HepG2 (cell line): ENCODE measurements around the gene APLP1. TPM values are rescaled to one million over a fixed set of nuclear protein-coding genes. Genes with fewer than 3 reads are reported as not detected.

Experiments used
- AGO2 ChIP-seq: fragments of 200-400 bp; formaldehyde crosslinking; optimal IDR thresholded peaks from 2 replicates; pipeline ENCODE3; 2017; ENCODE audit warnings: mild to moderate bottlenecking, low read depth, low read length, moderate library complexity
- CC2D1A ChIP-seq: sonication (generic); formaldehyde crosslinking; IDR thresholded peaks from 2 replicates; pipeline ENCODE4 v1.8.1; 2023; ENCODE audit warnings: mild to moderate bottlenecking, missing genetic modification reagents
- CHD2 ChIP-seq: IDR thresholded peaks from 2 replicates; pipeline ENCODE4 v1.6.1; 2011; ENCODE audit warnings: low read depth, low read length, improper control_type of control experiment
- IRF2 ChIP-seq: IDR thresholded peaks from 2 replicates; pipeline ENCODE4 v1.6.1; 2018; ENCODE audit warnings: missing genetic modification reagents, missing compliant biosample characterization
- JDP2 ChIP-seq: sonication (generic); formaldehyde crosslinking; IDR thresholded peaks from 2 replicates; pipeline ENCODE4 v1.8.1; 2022; ENCODE audit warnings: missing genetic modification reagents, borderline replicate concordance
- KDM4B ChIP-seq: sonication (generic); formaldehyde crosslinking; IDR thresholded peaks from 2 replicates; pipeline ENCODE4 v1.4.0; 2020; ENCODE audit warnings: missing genetic modification reagents
- LCORL ChIP-seq, 2 experiments: fragments of 450-650 bp in 1 of 2; sonication (generic) in 1 of 2; formaldehyde crosslinking in 1 of 2; IDR thresholded peaks; 2 replicates each; pipeline versions ENCODE4 v1.5.0 to v1.6.1; 2017 to 2020; ENCODE audit warnings: antibody characterized with exemption in 1 of 2, missing genetic modification reagents in 1 of 2
- NFE2 ChIP-seq: sonication (generic); formaldehyde crosslinking; IDR thresholded peaks from 2 replicates; pipeline ENCODE4 v1.4.0; 2020; ENCODE audit warnings: missing genetic modification reagents
- NFE2L1 ChIP-seq: sonication (generic); formaldehyde crosslinking; IDR thresholded peaks from 2 replicates; pipeline ENCODE4 v1.4.0; 2020; ENCODE audit warnings: missing genetic modification reagents, mild to moderate bottlenecking, borderline replicate concordance
- PAF1 ChIP-seq: IDR thresholded peaks from 2 replicates; pipeline ENCODE4 v1.6.1; 2016; ENCODE audit warnings: missing genetic modification reagents, missing compliant biosample characterization
- PHB2 ChIP-seq: fragments of 450-650 bp; IDR thresholded peaks from 2 replicates; pipeline ENCODE4 v1.6.1; 2018; ENCODE audit not compliant: partially characterized antibody
- RFX3 ChIP-seq: IDR thresholded peaks from 2 replicates; pipeline ENCODE4 v1.6.1; 2016; ENCODE audit warnings: missing biosample characterization, missing genetic modification reagents
- RXRA ChIP-seq: sonication (generic); formaldehyde crosslinking; IDR thresholded peaks from 2 replicates; pipeline ENCODE4 v1.5.1; 2020; ENCODE audit warnings: missing genetic modification reagents
- TAF15 ChIP-seq: fragments of 200-400 bp; formaldehyde crosslinking; IDR thresholded peaks from one replicate; pipeline ENCODE4 v1.6.1; 2018; ENCODE audit warnings: mild to moderate bottlenecking, low read depth, low read length; ENCODE audit not compliant: poor library complexity, severe bottlenecking
- ZBTB3 ChIP-seq: sonication (generic); formaldehyde crosslinking; IDR thresholded peaks from 2 replicates; pipeline ENCODE4 v1.4.0; 2020; ENCODE audit warnings: low read depth, mild to moderate bottlenecking, moderate library complexity, missing genetic modification reagents, borderline replicate concordance
- ZNF138 ChIP-seq: sonication (generic); formaldehyde crosslinking; IDR thresholded peaks from 2 replicates; pipeline ENCODE4 v1.5.0; 2020; ENCODE audit warnings: mild to moderate bottlenecking, low read depth, missing genetic modification reagents
- ZNF253 ChIP-seq: sonication (generic); formaldehyde crosslinking; IDR thresholded peaks from 2 replicates; pipeline ENCODE4 v1.8.0; 2022; ENCODE audit warnings: mild to moderate bottlenecking, missing genetic modification reagents, borderline replicate concordance
- ZNF296 ChIP-seq: sonication (generic); formaldehyde crosslinking; conservative IDR thresholded peaks from 2 replicates; pipeline ENCODE4 v1.5.0; 2020; ENCODE audit warnings: mild to moderate bottlenecking, missing genetic modification reagents
- ZNF337 ChIP-seq: sonication (generic); formaldehyde crosslinking; IDR thresholded peaks from 2 replicates; pipeline ENCODE4 v1.5.1; 2020; ENCODE audit warnings: missing genetic modification reagents, low read depth, mild to moderate bottlenecking, borderline replicate concordance
- ZNF367 ChIP-seq: sonication (generic); formaldehyde crosslinking; IDR thresholded peaks from 2 replicates; pipeline ENCODE4 v1.4.0; 2020; ENCODE audit warnings: missing genetic modification reagents, borderline replicate concordance
- ZNF431 ChIP-seq: sonication (generic); formaldehyde crosslinking; IDR thresholded peaks from 2 replicates; pipeline ENCODE4 v1.9.0; 2022; ENCODE audit warnings: missing genetic modification reagents, low read depth, mild to moderate bottlenecking, borderline replicate concordance
- ZNF451 ChIP-seq: sonication (generic); formaldehyde crosslinking; IDR thresholded peaks from 2 replicates; pipeline ENCODE4 v1.5.0; 2020; ENCODE audit warnings: mild to moderate bottlenecking, missing genetic modification reagents
- ZNF75D ChIP-seq: sonication (generic); formaldehyde crosslinking; IDR thresholded peaks from 2 replicates; pipeline ENCODE4 v1.8.1; 2023; ENCODE audit warnings: missing genetic modification reagents, mild to moderate bottlenecking, borderline replicate concordance
- ZNF788 ChIP-seq: sonication (generic); formaldehyde crosslinking; IDR thresholded peaks from 2 replicates; pipeline ENCODE4 v1.5.0; 2020; ENCODE audit warnings: mild to moderate bottlenecking, missing genetic modification reagents, borderline replicate concordance
- polyA plus RNA-seq, 8 experiments: library from polyadenylated mRNA; depleted of rRNA in 3 of 8; stranded (reverse) in 7 of 8; unstranded in 1 of 8; fragments of >200 nt; fragmentation: Illumina TruSeq in 4 of 8; extraction: Trizol in 4 of 8; gene quantifications; 2 replicates each; pipeline versions ENCODE4 v1.2.1 to v1.2.3, GENCODE V29; 2011 to 2016; ENCODE audit warnings: low read depth in 4 of 8, missing spikeins in 1 of 8, mixed read lengths in 1 of 8; ENCODE audit not compliant: insufficient read depth in 1 of 8
- total RNA-seq, 5 experiments: library from RNA; depleted of rRNA; stranded (reverse); fragments of >200 nt; fragmentation: Illumina TruSeq; extraction: Trizol; gene quantifications; 2 replicates each; pipeline ENCODE4 v1.2.3, GENCODE V29; 2016; ENCODE audit warnings: low read depth in 1 of 5
- TF ChIP-seq, protein P1 (sequence below): sonication (generic); formaldehyde crosslinking; IDR thresholded peaks from 2 replicates; pipeline ENCODE4 v1.4.0; 2020; ENCODE audit warnings: missing genetic modification reagents, mild to moderate bottlenecking, borderline replicate concordance
- TF ChIP-seq, protein P2 (sequence below): sonication (generic); formaldehyde crosslinking; IDR thresholded peaks from 2 replicates; pipeline ENCODE4 v1.5.1; 2020; ENCODE audit warnings: mild to moderate bottlenecking, missing genetic modification reagents, moderate library complexity

The APLP1 gene
- total and polyA plus RNA-seq, 2 of the 13 experiments (the other 11 are each of a cell fraction or from before 2014, with no cell fraction given) = 2.0 to 2.9 TPM

DNA sequence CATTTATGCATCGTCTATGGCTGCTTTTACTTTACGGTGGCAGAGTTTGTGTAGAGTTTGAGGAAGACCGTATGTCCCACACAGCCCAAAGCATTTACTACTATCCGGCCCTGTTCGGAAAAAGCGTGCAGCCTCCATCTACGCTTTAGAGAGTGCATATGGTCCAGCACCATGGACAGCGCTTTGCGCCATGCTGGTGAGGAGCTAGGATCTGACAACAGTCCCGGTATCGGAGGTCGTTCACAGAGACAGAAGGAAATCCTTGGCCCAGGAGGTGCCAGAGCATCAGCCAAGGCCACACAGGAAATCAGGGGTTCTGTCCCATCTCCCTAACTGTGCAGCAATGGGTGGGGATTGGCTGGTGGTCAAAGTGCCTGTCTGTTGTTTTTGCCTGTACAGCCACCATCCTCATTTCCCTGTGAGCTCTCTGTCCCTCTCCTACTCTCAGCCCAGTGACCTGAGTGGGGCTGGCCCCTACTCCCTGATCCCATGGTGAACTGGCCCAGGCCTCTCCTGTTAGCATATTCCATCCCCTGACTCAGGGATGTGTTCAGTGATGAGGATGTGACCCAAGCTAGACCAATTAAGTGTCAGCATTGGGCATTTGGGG lies 39.6 kb upstream of the APLP1 start (continued):
- TF ChIP-seq ZNF451 (CRISPR knock-in tag) (0 out of 2 replicates have a peak, but pooled peaks have one; percentile 82), ZNF75D (CRISPR knock-in tag) (peak; percentile 77; the same call in 1 of the 2 replicates), LCORL (IDR thresholded peaks at IDR 0.05) (no peak), LCORL (CRISPR knock-in tag; IDR thresholded peaks at IDR 0.05) (no peak), ZNF296 (CRISPR knock-in tag) (peak; percentile 94), ZNF138 (CRISPR knock-in tag) (peak; percentile 91), ZNF431 (CRISPR knock-in tag) (peak; percentile 80; the same call in 1 of the 2 replicates), ZNF337 (CRISPR knock-in tag) (peak; percentile 66; the same call in 1 of the 2 replicates), IRF2 (CRISPR knock-in tag) (peak; percentile 92), NFE2L1 (CRISPR knock-in tag) (peak; percentile 79; the same call in 1 of the 2 replicates), JDP2 (CRISPR knock-in tag) (peak; percentile 80; the same call in 1 of the 2 replicates), RFX3 (CRISPR knock-in tag) (peak; percentile 48; the same call in 1 of the 2 replicates), ZNF788 (peak; percentile 62; the same call in 1 of the 2 replicates), CC2D1A (CRISPR knock-in tag) (no peak), PAF1 (CRISPR knock-in tag) (no peak), KDM4B (CRISPR knock-in tag) (peak; percentile 94; the same call in 1 of the 2 replicates), ZNF367 (CRISPR knock-in tag) (peak; percentile 67; the same call in 1 of the 2 replicates), CHD2 (no peak), ZNF253 (peak; percentile 83; the same call in 1 of the 2 replicates), RXRA (CRISPR knock-in tag) (peak; percentile 41; the same call in 1 of the 2 replicates), ZBTB3 (CRISPR knock-in tag) (no peak), PHB2 (no peak), TAF15 (no peak), NFE2 (CRISPR knock-in tag) (peak; percentile 45; the same call in 1 of the 2 replicates), AGO2 (no peak)
- TF ChIP-seq, protein P1, sequence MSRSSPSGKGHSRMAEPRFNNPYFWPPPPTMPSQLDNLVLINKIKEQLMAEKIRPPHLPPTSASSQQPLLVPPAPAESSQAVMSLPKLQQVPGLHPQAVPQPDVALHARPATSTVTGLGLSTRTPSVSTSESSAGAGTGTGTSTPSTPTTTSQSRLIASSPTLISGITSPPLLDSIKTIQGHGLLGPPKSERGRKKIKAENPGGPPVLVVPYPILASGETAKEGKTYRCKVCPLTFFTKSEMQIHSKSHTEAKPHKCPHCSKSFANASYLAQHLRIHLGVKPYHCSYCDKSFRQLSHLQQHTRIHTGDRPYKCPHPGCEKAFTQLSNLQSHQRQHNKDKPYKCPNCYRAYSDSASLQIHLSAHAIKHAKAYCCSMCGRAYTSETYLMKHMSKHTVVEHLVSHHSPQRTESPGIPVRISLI (CRISPR knock-in tag) = no peak
- TF ChIP-seq, protein P2, sequence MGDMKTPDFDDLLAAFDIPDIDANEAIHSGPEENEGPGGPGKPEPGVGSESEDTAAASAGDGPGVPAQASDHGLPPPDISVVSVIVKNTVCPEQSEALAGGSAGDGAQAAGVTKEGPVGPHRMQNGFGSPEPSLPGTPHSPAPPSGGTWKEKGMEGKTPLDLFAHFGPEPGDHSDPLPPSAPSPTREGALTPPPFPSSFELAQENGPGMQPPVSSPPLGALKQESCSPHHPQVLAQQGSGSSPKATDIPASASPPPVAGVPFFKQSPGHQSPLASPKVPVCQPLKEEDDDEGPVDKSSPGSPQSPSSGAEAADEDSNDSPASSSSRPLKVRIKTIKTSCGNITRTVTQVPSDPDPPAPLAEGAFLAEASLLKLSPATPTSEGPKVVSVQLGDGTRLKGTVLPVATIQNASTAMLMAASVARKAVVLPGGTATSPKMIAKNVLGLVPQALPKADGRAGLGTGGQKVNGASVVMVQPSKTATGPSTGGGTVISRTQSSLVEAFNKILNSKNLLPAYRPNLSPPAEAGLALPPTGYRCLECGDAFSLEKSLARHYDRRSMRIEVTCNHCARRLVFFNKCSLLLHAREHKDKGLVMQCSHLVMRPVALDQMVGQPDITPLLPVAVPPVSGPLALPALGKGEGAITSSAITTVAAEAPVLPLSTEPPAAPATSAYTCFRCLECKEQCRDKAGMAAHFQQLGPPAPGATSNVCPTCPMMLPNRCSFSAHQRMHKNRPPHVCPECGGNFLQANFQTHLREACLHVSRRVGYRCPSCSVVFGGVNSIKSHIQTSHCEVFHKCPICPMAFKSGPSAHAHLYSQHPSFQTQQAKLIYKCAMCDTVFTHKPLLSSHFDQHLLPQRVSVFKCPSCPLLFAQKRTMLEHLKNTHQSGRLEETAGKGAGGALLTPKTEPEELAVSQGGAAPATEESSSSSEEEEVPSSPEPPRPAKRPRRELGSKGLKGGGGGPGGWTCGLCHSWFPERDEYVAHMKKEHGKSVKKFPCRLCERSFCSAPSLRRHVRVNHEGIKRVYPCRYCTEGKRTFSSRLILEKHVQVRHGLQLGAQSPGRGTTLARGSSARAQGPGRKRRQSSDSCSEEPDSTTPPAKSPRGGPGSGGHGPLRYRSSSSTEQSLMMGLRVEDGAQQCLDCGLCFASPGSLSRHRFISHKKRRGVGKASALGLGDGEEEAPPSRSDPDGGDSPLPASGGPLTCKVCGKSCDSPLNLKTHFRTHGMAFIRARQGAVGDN (CRISPR knock-in tag) = 0 out of 2 replicates have a peak, but pooled peaks have one; percentile 27
